IPS DF 4.7 (cell line): Measurements from ENCODE around the gene MTCL1.

ENCODE experiments used
- DNase-seq: peaks from one replicate; pipeline ENCODE4 v3.0.0-alpha.2; 2013; ENCODE audit warnings: low spot score; ENCODE audit errors: extremely low read depth

MTCL1 gene

GRCh38 chr18:8788503-8789429 lies 83.4 kb downstream of the MTCL1 start:
- DNase-seq, result no peak

GRCh38 chr18:8791171-8791651 lies 85.9 kb downstream of the MTCL1 start:
- no peak for DNase-seq

DNA sequence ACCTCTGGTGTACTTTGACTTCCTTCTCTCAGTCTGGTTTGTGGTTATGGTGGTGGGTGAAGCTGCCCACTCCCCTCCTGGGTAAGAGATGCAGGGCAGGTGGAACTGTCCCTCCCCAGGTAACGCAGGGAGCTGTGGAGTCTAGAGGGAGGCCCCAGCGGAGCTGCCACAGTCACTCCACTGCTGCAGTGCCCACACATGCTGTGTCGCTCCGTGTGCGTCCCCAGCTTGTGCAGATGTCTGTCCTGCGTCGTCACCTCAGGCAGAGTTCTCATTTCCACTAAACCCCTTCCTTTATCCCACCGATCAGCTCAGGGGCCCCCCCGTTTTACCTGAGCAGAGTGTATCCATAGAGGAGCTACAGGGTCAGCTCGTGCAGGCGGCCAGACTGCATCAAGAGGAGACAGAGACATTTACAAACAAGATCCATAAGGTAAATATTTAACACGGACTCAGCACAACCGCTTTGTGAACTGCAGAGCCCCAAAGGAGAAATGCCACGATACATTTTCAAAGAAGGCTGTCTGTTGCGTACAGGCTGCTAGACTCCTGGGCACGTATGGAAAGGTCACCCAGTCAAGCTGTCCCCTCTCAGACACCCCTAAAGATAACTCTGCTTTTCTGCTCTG lies 87.4 kb downstream of the MTCL1 start:
- DNase-seq, result no peak

- no peak for DNase-seq
These were observed 88.2 kb downstream of the MTCL1 start for GRCh38 chr18:8793445-8794155.

- no peak for DNase-seq
These were observed 89.0 kb downstream of the MTCL1 start for GRCh38 chr18:8794156-8794933.

DNA sequence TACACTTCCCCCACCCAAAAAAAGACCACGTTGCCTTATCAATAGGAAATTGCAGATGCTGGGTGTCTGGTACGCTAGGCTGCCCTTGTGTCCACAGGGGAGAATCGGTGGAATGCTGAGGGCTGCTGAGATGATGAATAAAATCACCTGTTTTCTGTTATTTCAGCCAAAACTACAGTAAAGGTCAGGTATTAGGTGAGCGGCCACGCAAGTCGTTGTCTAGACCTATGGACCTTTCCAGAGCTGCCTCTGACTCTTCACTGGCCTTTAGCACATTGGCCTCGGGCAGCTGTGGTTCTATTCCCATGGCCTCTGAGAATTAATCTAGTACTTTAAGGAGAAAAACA lies 89.6 kb downstream of the MTCL1 start:
- DNase-seq, result no peak

GRCh38 chr18:8795586-8796325 lies 90.4 kb downstream of the MTCL1 start:
- DNase-seq, result no peak

DNA sequence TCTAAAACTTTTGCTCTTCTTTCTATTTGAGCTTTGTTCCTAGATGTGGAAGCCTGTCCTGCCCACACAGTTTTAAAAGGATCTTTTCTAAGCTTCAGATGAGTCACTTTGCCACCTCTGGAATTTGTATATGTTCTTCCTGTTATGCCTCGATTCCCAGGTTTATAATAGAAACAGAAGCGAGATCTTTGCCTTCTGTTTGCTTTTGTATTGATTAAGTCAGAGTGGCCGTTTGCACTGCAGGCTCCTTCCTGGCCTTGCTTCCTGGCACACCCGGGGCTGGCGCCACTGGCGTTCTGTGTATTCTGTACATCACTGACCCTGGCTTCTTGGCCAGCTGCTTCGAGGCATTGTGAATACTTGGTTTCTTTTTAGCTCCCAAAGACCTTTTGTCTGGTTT lies 91.8 kb downstream of the MTCL1 start:
- no peak for DNase-seq

DNA sequence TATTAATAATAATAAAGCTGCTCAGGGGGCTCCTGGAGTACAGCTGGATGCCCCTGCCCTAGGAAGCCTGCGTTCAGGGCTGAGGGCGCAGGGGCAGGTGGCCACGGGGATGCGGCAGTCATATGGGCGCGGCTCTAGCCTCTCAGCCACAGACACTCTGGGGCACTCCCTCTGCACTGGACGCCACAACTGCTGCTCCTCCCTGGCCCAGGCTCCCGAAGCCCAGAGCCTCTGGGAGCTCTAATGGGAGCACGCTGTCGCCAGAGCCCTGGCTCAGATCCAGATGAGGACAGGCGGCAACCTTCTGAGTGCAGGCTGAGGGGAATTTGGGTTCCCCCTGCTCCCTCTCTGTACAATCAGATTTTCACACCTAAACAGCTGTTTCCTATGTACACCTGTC lies 93.6 kb downstream of the MTCL1 start:
- no peak for DNase-seq

GRCh38 chr18:8799596-8800441 lies 94.5 kb downstream of the MTCL1 start:
- DNase-seq, result no peak

GRCh38 chr18:8800445-8800844 lies 95.1 kb downstream of the MTCL1 start:
- DNase-seq, result no peak

DNA sequence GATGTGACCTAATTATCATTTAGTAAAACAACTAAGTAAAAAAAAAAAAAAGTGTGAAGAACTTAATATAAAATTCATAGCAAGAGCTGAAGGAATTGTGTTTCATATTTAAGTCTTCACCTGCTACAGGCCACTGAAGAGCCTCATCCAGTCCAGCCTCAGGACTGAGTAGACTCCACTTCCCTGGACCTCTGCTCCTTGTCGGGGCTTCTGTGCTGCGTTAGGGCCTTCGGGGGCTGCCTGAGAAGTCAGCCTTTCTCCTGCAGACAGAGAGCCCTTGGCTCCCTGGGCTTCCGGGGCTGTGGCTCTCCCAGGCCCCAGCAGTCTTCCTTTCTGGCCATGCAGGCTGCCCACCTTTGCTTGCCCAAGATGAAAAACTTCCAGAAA lies 95.5 kb downstream of the MTCL1 start:
- no peak for DNase-seq

DNA sequence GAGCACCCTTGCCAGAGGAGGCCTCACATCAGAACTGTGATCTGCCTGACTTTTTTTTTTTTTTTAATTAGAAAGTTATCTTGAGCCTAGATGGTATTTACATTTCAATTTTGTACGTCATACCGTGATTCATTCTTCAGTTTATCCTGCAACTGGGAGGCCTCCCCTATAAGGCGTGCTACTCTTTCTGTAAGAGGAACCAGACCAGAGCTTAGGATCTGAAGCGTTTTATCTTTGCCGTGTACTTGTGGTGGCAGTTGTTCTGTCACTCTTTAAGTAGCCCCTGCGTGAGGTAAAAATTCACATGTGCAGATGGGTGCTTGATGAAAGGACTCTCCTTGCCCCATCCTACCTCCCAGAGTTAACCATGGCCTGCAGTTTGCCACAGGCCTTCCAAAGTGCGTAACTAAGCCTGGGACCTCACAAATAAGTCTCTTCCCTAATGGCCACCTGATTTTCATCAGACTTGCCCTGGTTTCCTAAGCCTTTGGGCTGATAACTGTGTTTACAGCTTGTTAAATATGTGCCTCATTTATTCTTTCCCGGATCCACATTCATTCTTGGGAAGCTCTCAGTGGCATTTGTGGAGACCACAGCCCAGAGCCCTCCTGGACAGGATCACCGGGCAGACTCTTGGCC lies 96.0 kb downstream of the MTCL1 start:
- no peak for DNase-seq

- no peak for DNase-seq
These were observed 96.8 kb downstream of the MTCL1 start for GRCh38 chr18:8802017-8802672.

DNA sequence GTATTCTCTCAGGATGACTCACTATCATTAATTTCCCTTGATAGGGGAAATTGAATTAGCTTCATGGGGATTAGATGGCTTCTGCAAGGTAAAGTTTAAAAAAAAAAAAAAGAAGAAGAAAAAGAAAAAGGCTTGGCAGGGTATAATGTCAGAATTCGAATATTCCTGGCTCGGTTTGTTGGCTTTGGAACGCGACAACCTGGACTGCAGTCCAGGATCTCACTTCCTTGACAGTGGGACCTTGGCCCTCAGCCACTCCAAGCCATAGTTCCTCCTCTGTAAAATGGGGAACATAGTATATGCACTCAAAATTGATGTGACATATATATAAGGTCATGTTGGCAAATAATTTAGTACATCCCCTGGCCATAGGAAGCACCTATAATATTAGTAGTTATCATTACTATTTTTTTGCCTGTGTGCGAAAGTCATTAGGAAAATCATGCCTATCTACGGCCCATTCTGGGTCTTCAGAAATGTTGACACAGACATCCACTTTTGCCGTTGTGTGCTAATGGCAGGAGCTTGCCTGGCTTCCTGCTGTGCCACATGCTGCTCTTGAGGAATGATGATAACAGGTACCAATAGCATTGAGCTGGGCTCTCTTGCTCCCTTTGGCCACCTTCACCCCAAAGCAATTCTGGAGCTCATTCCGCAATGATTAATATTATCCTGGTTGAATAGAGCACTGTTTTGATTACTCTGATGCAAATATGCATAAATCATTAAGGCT lies 97.9 kb downstream of the MTCL1 start:
- DNase-seq, result no peak

DNA sequence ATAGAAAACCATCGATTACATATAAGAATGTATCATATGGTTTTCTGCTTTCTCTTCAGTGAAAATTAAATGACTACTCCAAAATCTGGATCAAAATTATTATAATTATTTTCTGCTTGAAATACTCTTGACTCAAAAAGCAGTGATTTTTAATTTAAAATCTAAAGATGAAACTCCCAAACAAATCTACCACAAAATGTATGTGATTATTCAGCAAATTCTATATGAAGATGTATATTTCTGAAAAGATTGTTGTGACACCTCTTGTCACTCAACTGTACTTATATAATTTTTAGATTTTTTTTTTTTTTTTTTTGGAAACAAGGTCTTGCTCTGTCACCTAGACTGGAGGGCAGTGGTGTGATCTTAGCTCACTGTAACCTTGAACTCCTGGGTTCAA lies 98.6 kb downstream of the MTCL1 start:
- no peak for DNase-seq

GRCh38 chr18:8805552-8805951 lies 100.2 kb downstream of the MTCL1 start:
- no peak for DNase-seq
